Stimulated activated CD4-positive, alpha-beta T cell treated with anti-CD3 and anti-CD28 coated beads, Interleukin-15, amount 100 ng/mL, for 1 hour (primary cell): ENCODE results near the gene CATSPERZ.
"Not testable (repeated sequence)": the region's sequence is repeated elsewhere in the genome, so short reads cannot be mapped to it uniquely, and the experiment has no call there.

Source experiments
- DNase-seq, 2 donors: peaks; one replicate each; pipeline ENCODE4 v3.0.0-alpha.2; 2020; ENCODE audit warnings: low read depth in 1 of 2, low spot score in 1 of 2

CATSPERZ gene

GRCh38 chr11:64317961-64318765 lies 18.0 kb downstream of the CATSPERZ start, which contains the start of gene PRDX5:
PRDX5 (plus strand) TSS chr11:64318121; CDS start chr11:64318216, 95 bp downstream.
- peak; percentile 87 to 89 for DNase-seq

GRCh38 chr11:64318766-64319761 lies 18.9 kb downstream of the CATSPERZ start:
- no peak for DNase-seq

- no peak for DNase-seq
Observed at GRCh38 chr11:64320556-64320955, 20.4 kb downstream of the CATSPERZ start.

- DNase-seq, result no peak
Observed at GRCh38 chr11:64321026-64321425, 20.9 kb downstream of the CATSPERZ start.

- no peak for DNase-seq
Observed at GRCh38 chr11:64321533-64321932, 21.4 kb downstream of the CATSPERZ start.

GRCh38 chr11:64322925-64323260 lies 22.7 kb downstream of the CATSPERZ start:
- no peak for DNase-seq

GRCh38 chr11:64323373-64323772 lies 23.2 kb downstream of the CATSPERZ start:
- no peak for DNase-seq

GRCh38 chr11:64323984-64324383 lies 23.8 kb downstream of the CATSPERZ start:
- DNase-seq, result not testable (repeated sequence)

GRCh38 chr11:64324692-64325469 lies 24.7 kb downstream of the CATSPERZ start:
- no peak for DNase-seq

- DNase-seq, result no peak
Observed at GRCh38 chr11:64327375-64327774, 27.2 kb downstream of the CATSPERZ start.

- no peak for DNase-seq
Observed at GRCh38 chr11:64327993-64328392, 27.8 kb downstream of the CATSPERZ start.

- no peak for DNase-seq
Observed at GRCh38 chr11:64330888-64331287, 30.7 kb downstream of the CATSPERZ start.

GRCh38 chr11:64331569-64332371 lies 31.6 kb downstream of the CATSPERZ start:
- DNase-seq, result peak; percentile 31 to 37

- no peak for DNase-seq
Observed at GRCh38 chr11:64333556-64333955, 33.4 kb downstream of the CATSPERZ start.

GRCh38 chr11:64334764-64335735 lies 34.9 kb downstream of the CATSPERZ start:
- no peak for DNase-seq

- no peak for DNase-seq
Observed at GRCh38 chr11:64337538-64338249, 37.5 kb downstream of the CATSPERZ start.

- DNase-seq, result no peak
Observed at GRCh38 chr11:64338716-64339115, 38.6 kb downstream of the CATSPERZ start.

GRCh38 chr11:64339286-64339685 lies 39.1 kb downstream of the CATSPERZ start:
- DNase-seq, result no peak
